Loucy (cell line): ENCODE results near the gene RUNX1.
A peak's percentile ranks its signal among the peaks of the same experiment; 100 is the strongest.

Experiments
- H2AFZ ChIP-seq: fragments of 200-600 bp; sonication (generic); 2 replicates; pipeline ENCODE4 v1.6.0; 2016; ENCODE audit warnings: antibody characterized with exemption, mild to moderate bottlenecking, low read length, moderate library complexity
- H3F3A ChIP-seq: fragments of 200-600 bp; 2 replicates; pipeline ENCODE4 v1.6.0; 2016; ENCODE audit warnings: antibody characterized with exemption, low read depth, mild to moderate bottlenecking
- H3K27me3 ChIP-seq: fragments of 200-600 bp; sonication (generic); 2 replicates; pipeline ENCODE4 v1.6.1; 2014; ENCODE audit warnings: low read length, mild to moderate bottlenecking; ENCODE audit not compliant: insufficient read depth, poor library complexity, severe bottlenecking
- H3K36me3 ChIP-seq: fragments of 200-600 bp; sonication (generic); 2 replicates; pipeline ENCODE4 v1.6.1; 2016; ENCODE audit warnings: low read length; ENCODE audit not compliant: insufficient read depth
- H3K4me1 ChIP-seq: fragments of 200-600 bp; sonication (generic); 2 replicates; pipeline ENCODE4 v1.5.1; 2014; ENCODE audit warnings: low read length, mild to moderate bottlenecking; ENCODE audit not compliant: insufficient read depth, poor library complexity, severe bottlenecking
- H3K4me2 ChIP-seq: fragments of 200-600 bp; sonication (generic); 2 replicates; pipeline ENCODE4 v1.6.0; 2014; ENCODE audit warnings: antibody characterized with exemption, low read length, low read depth, mild to moderate bottlenecking; ENCODE audit not compliant: poor library complexity, severe bottlenecking
- H3K4me3 ChIP-seq: fragments of 200-600 bp; sonication (generic); 2 replicates; pipeline ENCODE4 v1.5.1; 2014; ENCODE audit warnings: low read length, mild to moderate bottlenecking, mixed read lengths; ENCODE audit not compliant: poor library complexity, severe bottlenecking
- H3K79me2 ChIP-seq: fragments of 200-600 bp; sonication (generic); 2 replicates; pipeline ENCODE4 v1.6.1; 2014; ENCODE audit warnings: low read length; ENCODE audit not compliant: insufficient read depth
- H3K9ac ChIP-seq: fragments of 200-600 bp; sonication (generic); 2 replicates; pipeline ENCODE4 v1.6.0; 2014; ENCODE audit warnings: mild to moderate bottlenecking, low read depth, low read length, moderate library complexity; ENCODE audit not compliant: poor library complexity, severe bottlenecking
- H3K9me2 ChIP-seq: fragments of 200-600 bp; sonication (generic); replicated peaks from 2 replicates; pipeline ENCODE4 v1.6.1; 2016; ENCODE audit warnings: low read depth, low read length, mixed read lengths
- H3K9me3 ChIP-seq: fragments of 200-600 bp; sonication (generic); 2 replicates; pipeline ENCODE4 v1.6.1; 2014; ENCODE audit warnings: mild to moderate bottlenecking, antibody characterized with exemption, low read length, low read depth; ENCODE audit not compliant: insufficient read depth
- H4K20me1 ChIP-seq: fragments of 200-600 bp; sonication (generic); 2 replicates; pipeline ENCODE4 v1.6.0; 2014; ENCODE audit warnings: antibody characterized with exemption, low read length, mild to moderate bottlenecking; ENCODE audit not compliant: insufficient read depth, poor library complexity, severe bottlenecking
- EZH2phosphoT487 ChIP-seq: fragments of 200-600 bp; IDR thresholded peaks from 2 replicates; pipeline ENCODE4 v1.6.1; 2018; ENCODE audit warnings: antibody characterized with exemption, mild to moderate bottlenecking, moderate library complexity, borderline replicate concordance
- TF ChIP-seq, protein P1 (sequence below): fragments of 200-600 bp; sonication (generic); conservative IDR thresholded peaks from 2 replicates; pipeline ENCODE4 v1.5.1; 2014; ENCODE audit warnings: mild to moderate bottlenecking, antibody characterized with exemption, low read length

Gene RUNX1

DNA sequence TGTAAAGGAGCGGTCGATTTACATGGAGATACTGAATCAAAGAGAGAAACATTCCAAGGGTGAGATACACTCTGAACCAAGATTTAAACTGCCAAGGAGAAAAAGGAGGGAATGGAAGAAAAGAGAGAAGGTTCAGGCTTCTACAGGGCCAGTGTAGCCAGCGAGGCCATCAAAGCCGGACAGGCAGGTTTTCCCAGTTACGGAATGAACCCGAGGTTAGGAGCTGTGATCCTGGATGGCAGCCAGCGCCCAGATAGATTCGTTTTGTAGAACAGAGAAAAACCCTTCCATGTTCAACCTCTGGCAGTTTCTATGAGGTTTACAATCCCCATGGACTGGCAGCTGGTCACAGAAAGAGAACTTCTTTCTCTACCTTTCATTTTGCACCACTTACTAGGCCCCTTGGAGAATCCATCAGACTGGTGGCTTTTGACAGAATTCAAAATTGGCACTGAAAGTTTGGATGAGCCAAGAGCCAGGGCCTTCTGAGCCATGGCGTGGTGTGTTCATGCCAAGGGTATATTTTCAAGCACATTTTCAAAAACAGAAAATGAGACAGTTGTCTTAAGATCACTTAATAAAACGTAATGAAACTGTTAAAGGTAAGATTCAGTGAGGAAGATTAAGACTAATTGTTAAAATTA lies 171.5 kb downstream of the RUNX1 start:
- Histone ChIP-seq H3K79me2 (peaks cover 100% of the 10 kb centered on the region), H3K4me3 (peak overlapping the region; percentile 39), H3F3A (peaks cover 15% of the 10 kb centered on the region; the same call in 1 of the 2 replicates), H2AFZ (no peak overlapping the region), H3K4me1 (peaks cover 80% of the 10 kb centered on the region), H4K20me1 (peaks cover 98% of the 10 kb centered on the region), H3K27me3 (no peaks in the 10 kb centered on the region), H3K4me2 (peak overlapping the region; percentile 67), H3K9ac (no peak overlapping the region), H3K9me3 (no peaks in the 10 kb centered on the region), H3K9me2 (no peaks in the 10 kb centered on the region), H3K36me3 (peaks cover 94% of the 10 kb centered on the region)
- TF ChIP-seq EZH2phosphoT487 = no peak
- TF ChIP-seq, protein P1, sequence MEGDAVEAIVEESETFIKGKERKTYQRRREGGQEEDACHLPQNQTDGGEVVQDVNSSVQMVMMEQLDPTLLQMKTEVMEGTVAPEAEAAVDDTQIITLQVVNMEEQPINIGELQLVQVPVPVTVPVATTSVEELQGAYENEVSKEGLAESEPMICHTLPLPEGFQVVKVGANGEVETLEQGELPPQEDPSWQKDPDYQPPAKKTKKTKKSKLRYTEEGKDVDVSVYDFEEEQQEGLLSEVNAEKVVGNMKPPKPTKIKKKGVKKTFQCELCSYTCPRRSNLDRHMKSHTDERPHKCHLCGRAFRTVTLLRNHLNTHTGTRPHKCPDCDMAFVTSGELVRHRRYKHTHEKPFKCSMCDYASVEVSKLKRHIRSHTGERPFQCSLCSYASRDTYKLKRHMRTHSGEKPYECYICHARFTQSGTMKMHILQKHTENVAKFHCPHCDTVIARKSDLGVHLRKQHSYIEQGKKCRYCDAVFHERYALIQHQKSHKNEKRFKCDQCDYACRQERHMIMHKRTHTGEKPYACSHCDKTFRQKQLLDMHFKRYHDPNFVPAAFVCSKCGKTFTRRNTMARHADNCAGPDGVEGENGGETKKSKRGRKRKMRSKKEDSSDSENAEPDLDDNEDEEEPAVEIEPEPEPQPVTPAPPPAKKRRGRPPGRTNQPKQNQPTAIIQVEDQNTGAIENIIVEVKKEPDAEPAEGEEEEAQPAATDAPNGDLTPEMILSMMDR = no peak

DNA sequence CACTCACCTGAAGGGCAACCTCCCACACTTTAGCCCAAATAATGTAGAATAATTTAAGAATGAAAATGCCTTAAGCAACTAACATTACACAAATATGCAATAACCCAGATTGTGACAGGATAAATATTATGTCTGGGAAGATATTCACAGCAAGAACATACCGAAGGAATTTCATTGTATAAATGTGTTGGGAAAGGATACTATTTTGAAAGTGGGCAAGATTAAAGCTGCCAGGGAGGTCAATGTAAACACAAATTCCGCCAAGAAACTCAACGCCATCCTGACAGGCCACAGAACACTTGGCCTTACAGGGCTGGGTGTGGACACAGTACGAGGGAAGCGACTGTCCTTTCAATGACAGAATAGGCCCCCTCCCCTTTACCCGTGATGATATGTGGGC lies 173.3 kb downstream of the RUNX1 start:
- H3K4me1 ChIP-seq = peaks cover 63% of the 10 kb centered on the region
- H3K9ac ChIP-seq = no peak overlapping the region
- H3K9me2 ChIP-seq = no peaks in the 10 kb centered on the region
- H4K20me1 ChIP-seq = peaks cover 97% of the 10 kb centered on the region
- H3F3A ChIP-seq = peaks cover 15% of the 10 kb centered on the region; the same call in 1 of the 2 replicates
- H3K36me3 ChIP-seq = peaks cover 93% of the 10 kb centered on the region
- no peaks in the 10 kb centered on the region for H3K9me3 ChIP-seq
- H2AFZ ChIP-seq = no peak overlapping the region
- peaks cover 100% of the 10 kb centered on the region for H3K79me2 ChIP-seq
- H3K4me3 ChIP-seq = peak overlapping the region; percentile 50
- H3K27me3 ChIP-seq = no peaks in the 10 kb centered on the region
- H3K4me2 ChIP-seq = peak overlapping the region; percentile 67
- TF ChIP-seq, protein P1 = no peak
- TF ChIP-seq EZH2phosphoT487 = no peak

GRCh38 chr21:34874684-34875513 lies 174.2 kb downstream of the RUNX1 start:
- peaks cover 54% of the 10 kb centered on the region for H3K4me1 ChIP-seq
- peak overlapping the region; percentile 67 for H3K4me2 ChIP-seq
- no peaks in the 10 kb centered on the region for H3K9me2 ChIP-seq
- H3F3A ChIP-seq = peaks cover 15% of the 10 kb centered on the region; the same call in 1 of the 2 replicates
- H3K79me2 ChIP-seq = peaks cover 100% of the 10 kb centered on the region
- H3K36me3 ChIP-seq = peaks cover 93% of the 10 kb centered on the region
- no peaks in the 10 kb centered on the region for H3K9me3 ChIP-seq
- H3K27me3 ChIP-seq = no peaks in the 10 kb centered on the region
- no peak overlapping the region for H2AFZ ChIP-seq
- TF ChIP-seq EZH2phosphoT487 = no peak
- TF ChIP-seq, protein P1 = no peak
- peaks cover 97% of the 10 kb centered on the region for H4K20me1 ChIP-seq
- peak overlapping the region; percentile 4 for H3K9ac ChIP-seq
- peak overlapping the region; percentile 50 for H3K4me3 ChIP-seq
